HPDE6-E6E7 (cell line): ENCODE data around the gene MAGEA3.
"Not testable (repeated sequence)": the region's sequence is repeated elsewhere in the genome, so short reads cannot be mapped to it uniquely, and the experiment has no call there.

Source experiments
- DNase-seq: peaks from one replicate; pipeline ENCODE4 v3.0.0; 2011; ENCODE audit warnings: missing footprints; ENCODE audit errors: extremely low spot score

MAGEA3 gene

DNA sequence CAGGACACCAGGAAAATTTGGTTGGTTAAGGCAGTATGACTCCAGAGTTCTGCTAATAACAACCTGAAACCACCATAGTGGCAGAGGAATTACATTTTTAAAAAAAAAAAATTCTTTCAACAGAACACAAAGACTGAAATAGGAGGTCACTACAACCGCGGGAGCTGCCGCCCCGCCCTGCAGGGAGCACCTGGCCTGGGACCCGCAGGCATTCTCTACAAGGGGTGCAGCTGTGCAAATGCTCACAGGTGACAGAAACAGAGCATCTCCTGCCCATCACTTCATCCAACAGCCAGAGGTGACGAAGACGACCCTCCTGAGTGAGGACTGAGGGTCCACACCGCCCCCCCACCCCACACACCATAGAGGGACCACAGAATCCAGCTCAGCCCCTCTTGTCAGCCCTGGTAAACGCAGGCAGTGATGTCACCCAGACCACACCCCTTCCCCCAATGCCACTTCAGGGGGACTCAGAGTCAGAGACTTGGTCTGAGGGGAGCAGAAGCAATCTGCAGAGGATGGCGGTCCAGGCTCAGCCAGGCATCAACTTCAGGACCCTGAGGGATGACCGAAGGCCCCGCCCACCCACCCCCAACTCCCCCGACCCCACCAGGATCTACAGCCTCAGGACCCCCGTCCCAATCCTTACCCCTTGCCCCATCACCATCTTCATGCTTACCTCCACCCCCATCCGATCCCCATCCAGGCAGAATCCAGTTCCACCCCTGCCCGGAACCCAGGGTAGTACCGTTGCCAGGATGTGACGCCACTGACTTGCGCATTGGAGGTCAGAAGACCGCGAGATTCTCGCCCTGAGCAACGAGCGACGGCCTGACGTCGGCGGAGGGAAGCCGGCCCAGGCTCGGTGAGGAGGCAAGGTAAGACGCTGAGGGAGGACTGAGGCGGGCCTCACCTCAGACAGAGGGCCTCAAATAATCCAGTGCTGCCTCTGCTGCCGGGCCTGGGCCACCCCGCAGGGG, at the start of gene MAGEA3:
Gene MAGEA3 (plus strand): TSS at position 843 of the 980 bp plus-strand sequence. CDS start 2,039 bp downstream, outside the sequence.
- DNase-seq, result not testable (repeated sequence)

DNA sequence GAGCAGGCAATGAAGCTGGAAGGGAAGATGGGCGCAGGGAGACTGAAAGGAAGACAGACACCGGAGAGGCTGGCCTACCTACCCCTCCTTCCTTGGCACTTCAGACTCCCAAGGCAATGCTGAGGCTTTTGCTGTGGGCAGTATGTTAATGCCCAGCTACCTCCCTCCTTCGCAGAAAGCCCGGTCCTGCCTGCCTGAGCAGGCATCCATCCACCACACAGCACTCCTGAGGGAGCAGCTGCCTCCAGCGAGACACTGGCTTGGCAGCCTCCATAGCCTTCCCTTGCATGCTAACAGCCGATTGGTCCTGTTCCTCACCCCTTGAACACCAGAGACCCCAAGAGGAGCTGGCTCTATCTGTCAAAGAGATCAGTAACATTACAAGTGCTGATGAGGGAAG, 46.5 kb upstream of the MAGEA3 start:
- no peak for DNase-seq

- DNase-seq, result no peak
These were observed 46.1 kb upstream of the MAGEA3 start for GRCh38 chrX:152652467-152652866.

DNA sequence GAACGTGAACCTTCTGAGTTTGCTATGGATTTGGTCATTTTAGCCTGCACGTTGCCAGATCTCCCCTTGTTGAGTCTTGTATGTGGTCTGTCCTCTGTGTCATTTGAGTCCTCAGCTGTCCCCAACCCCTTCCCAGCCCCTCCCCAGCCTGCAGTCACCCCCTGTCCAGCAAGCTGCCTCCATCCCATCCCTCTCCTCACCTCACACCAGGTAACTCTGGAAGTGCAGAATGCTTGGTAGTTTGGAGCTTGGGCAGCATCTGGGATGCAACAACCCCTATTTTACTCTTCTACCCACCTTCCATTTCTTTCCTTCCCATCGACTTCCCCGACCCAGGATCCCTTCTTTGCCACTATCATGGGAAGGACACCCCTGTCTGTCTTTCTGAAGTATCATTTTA, 42.5 kb upstream of the MAGEA3 start:
- DNase-seq, result no peak

DNA sequence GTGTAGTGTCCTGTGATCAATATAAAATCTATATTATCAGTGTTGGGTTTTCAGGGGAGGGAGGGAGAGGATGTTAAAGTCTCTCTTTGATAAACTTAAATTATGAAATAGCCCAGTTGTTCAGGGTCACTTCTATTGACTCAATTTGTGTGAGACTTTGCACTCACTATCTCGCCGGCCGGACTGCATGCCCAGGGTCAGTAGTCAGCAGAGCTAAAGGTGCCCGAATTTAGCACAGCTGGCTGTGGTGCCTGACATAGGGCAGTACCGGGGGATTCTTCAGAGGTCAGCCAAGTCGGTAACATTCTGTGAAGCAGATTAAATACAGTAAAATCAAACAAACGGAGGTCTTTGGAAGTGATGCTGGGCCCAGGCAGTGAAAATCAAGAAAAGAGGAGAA, 41.7 kb upstream of the MAGEA3 start:
- no peak for DNase-seq

DNA sequence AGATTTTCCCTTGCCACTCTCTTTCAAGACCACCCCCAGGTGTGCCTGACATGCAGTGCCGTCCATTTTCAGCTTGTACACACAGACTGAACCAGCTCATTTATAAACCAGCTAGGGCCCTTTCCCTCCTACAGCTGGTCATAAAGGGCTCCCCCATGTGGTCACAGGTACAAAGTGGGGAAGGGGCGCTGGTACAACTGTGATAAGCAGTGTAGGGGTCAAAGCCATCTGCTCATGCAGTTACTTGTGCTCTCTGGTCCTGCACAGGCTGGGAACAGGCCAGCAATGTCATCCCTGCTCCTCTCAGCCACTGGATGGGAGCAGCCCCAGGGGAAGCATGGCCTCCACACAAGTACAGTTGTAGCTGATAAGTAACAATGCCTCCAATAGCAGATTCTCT, 40.3 kb upstream of the MAGEA3 start:
- DNase-seq, result no peak

GRCh38 chrX:152663086-152663485, 35.5 kb upstream of the MAGEA3 start:
- DNase-seq, result no peak

GRCh38 chrX:152674135-152674534, 24.5 kb upstream of the MAGEA3 start:
- DNase-seq, result no peak

DNA sequence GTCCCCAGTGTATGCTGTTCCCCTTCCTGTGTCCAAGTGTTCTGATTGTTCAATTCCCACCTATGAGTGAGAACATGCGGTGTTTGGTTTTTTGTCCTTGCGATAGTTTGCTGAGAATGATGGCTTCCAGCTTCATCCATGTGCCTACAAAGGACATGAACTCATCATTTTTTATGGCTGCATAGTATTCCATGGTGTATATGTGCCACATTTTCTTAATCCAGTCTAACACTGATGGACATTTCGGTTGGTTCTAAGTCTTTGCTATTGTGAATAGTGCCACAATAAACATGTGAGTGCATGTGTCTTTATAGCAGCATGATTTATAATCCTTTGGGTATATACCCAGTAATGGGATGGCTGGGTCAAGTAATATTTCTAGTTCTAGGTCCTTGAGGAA, 23.9 kb upstream of the MAGEA3 start:
- DNase-seq, result not testable (repeated sequence)

GRCh38 chrX:152681012-152681411, 17.6 kb upstream of the MAGEA3 start:
- not testable (repeated sequence) for DNase-seq

- DNase-seq, result not testable (repeated sequence)
These were observed 1.8 kb downstream of the MAGEA3 start for GRCh38 chrX:152700390-152700789.

DNA sequence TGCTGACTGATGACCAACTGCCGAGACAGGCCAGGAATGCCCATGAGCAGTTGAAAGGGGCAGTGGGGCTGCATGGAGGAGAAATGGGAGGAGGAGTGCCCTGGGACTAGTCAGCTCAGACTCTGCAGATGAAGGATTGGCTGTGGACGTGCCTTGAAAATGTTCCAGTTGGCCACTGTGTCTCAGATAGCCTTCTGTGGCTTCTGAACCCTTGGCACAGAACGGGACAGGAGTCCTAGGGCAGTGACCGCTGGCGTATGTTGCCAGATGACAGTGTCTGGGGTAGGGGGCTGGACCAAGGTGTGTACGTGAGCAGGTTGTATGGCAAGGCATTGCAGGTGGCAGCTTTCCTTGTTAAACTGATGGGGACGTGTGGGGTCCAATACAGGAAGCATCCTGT, 7.9 kb downstream of the MAGEA3 start:
- not testable (repeated sequence) for DNase-seq

- DNase-seq, result not testable (repeated sequence)
These were observed 10.6 kb downstream of the MAGEA3 start, which contains the start of gene CSAG2 for GRCh38 chrX:152709173-152709572. Gene CSAG2 (minus strand): TSS chrX:152709273. CDS start chrX:152709112, 161 bp downstream.

DNA sequence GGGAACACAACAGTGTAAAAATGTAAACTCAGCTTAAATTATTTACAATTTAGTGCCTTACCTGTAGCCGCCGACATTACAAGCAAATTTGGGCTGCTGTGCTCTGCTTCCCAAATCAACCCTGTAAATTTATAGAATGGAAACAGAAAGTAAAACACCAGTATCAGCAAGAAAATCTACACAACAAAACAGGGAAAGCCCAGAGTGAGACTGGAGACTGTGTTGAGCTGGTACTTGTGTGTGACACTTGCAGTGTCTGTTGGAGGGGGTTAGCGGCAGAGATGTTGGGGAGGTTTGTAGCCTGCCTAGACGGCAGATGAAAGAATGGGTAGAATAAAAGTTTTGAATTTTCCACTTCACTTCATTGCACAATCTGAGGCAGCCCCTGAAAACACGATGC, 14.6 kb downstream of the MAGEA3 start:
- not testable (repeated sequence) for DNase-seq

DNA sequence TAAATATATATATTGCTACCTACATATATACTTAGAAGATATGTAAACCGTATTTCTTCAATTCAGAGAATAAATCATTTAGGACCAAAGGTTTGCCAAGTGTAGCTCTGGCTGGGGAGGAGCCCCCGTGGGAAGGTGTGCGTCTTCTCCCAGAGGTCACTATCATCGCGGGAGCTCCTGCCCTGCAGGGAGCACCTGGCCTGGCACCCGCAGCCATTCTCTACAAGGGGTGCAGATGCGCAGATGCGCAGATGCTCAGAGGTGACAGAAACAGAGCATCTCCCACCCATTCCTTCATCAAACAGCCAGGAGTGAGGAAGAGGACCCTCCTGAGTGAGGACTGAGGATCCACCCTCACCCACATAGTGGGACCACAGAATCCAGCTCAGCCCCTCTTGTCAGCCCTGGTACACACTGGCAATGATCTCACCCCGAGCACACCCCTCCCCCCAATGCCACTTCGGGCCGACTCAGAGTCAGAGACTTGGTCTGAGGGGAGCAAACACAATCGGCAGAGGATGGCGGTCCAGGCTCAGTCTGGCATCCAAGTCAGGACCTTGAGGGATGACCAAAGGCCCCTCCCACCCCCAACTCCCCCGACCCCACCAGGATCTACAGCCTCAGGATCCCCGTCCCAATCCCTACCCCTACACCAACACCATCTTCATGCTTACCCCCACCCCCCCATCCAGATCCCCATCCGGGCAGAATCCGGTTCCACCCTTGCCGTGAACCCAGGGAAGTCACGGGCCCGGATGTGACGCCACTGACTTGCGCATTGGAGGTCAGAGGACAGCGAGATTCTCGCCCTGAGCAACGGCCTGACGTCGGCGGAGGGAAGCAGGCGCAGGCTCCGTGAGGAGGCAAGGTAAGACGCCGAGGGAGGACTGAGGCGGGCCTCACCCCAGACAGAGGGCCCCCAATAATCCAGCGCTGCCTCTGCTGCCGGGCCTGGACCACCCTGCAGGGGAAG, 15.5 kb downstream of the MAGEA3 start, which contains the start of gene MAGEA2B:
Gene MAGEA2B (plus strand): TSS at position 814 of the 973 bp plus-strand sequence. CDS start 2,479 bp downstream, outside the sequence.
- not testable (repeated sequence) for DNase-seq

DNA sequence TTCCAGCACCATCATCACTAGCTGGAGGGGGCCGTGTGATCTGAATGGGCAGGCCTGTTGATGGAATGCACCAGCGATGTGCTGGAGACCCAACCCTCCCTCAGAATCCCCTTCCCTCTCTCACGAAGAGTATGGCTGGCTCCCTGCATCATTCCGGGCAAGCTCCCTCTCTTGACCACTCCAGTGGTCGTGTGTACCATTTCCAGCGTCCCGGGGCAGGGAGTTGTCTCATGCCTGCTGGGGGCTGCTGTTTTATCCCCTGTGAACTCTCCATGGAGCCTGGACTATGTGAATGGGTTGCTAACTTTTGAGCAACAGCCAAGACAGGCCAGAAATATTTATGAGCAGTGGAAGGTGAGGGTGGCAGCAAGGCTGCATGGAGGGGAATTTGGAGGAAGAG, 26.8 kb downstream of the MAGEA3 start:
- DNase-seq, result no peak

DNA sequence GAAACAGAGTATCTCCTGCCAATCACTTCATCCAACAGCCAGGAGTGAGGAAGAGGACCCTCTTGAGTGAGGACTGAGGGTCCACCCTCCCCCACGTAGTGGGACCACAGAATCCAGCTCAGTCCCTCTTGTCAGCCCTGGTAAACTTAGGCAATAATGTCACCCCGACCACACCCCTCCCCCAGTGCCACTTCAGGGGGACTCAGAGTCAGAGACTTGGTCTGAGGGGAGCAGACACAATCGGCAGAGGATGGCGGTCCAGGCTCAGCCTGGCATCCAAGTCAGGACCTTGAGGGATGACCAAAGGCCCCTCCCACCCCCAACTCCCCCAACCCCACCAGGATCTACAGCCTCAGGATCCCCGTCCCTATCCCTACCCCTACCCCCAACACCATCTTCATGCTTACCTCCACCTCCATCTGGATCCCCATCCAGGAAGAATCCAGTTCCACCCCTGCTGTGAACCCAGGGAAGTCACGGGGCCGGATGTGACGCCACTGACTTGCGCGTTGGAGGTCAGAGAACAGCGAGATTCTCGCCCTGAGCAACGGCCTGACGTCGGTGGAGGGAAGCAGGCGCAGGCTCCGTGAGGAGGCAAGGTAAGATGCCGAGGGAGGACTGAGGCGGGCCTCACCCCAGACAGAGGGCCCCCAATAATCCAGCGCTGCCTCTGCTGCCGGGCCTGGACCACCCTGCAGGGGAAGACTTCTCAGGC, 34.8 kb downstream of the MAGEA3 start, which contains the start of the genes CSAG1 and MAGEA12:
Gene CSAG1 (minus strand): TSS at position 461 of the 715 bp plus-strand sequence. CDS start 1,261 bp downstream, outside the sequence.
Gene MAGEA12 (plus strand): TSS at position 497 of the 715 bp plus-strand sequence. CDS start 2,405 bp downstream, outside the sequence.
- no peak for DNase-seq

GRCh38 chrX:152734143-152734858, 35.7 kb downstream of the MAGEA3 start:
- DNase-seq, result not testable (repeated sequence)

DNA sequence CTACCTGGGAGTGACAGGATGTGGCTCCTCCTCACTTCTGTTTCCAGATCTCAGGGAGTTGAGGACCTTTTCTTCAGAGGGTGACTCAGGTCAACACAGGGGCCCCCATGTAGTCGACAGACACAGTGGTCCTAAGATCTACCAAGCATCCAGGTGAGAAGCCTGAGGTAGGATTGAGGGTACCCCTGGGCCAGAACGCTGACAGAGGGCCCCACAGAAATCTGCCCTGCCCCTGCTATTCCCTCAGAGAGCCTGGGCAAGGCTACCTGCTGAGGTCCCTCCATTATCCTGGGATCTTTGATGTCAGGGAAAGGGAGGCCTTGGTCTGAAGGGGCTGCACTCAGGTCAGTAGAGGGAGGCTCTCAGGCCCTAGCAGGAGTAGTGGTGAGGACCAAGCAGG, 36.5 kb downstream of the MAGEA3 start:
- no peak for DNase-seq

DNA sequence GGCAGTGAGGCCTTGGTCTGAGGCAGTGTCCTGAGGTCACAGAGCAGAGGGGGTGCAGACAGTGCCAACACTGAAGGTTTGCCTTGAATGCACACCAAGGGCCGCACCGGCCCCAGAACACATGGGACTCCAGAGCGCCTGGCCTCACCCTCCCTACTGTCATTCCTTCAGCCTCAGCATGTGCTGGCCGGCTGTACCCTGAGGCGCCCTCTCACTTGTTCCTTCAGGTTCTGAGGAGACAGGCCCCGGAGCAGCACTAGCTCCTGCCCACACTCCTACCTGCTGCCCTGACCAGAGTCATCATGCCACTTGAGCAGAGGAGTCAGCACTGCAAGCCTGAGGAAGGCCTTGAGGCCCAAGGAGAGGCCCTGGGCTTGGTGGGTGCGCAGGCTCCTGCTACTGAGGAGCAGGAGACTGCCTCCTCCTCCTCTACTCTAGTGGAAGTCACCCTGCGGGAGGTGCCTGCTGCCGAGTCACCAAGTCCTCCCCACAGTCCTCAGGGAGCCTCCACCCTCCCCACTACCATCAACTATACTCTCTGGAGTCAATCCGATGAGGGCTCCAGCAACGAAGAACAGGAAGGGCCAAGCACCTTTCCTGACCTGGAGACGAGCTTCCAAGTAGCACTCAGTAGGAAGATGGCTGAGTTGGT, 37.4 kb downstream of the MAGEA3 start:
- DNase-seq, result no peak
